Activated naive CD4-positive, alpha-beta T cell treated with Interleukin-2 at 50 U/mL for 16 hours (primary cell): ENCODE data around the gene PRKCZ.

Experiments
- DNase-seq: peaks from one replicate; pipeline ENCODE4 v3.0.0-alpha.2; 2020

Gene PRKCZ

DNA sequence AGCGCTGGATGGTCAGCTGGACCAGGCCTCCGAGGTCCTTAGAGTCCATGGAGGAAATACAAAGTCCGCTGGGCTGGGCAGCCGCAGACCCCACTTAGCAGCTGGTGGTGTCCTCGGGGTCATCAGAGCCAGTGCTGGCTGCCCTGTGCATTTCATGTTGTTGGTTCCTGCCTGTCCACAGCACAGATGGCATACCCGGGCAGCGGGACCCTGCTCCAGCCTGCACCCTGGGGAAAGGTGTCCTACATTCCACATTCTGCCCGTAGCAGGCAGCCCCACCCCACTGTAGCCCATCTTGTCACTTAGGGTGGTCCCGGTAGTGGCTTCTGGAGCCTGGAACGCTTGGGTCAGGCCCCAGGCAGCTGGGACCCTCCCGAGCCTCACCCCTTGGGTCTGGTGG lies 19.8 kb downstream of the PRKCZ start:
- no peak for DNase-seq

DNA sequence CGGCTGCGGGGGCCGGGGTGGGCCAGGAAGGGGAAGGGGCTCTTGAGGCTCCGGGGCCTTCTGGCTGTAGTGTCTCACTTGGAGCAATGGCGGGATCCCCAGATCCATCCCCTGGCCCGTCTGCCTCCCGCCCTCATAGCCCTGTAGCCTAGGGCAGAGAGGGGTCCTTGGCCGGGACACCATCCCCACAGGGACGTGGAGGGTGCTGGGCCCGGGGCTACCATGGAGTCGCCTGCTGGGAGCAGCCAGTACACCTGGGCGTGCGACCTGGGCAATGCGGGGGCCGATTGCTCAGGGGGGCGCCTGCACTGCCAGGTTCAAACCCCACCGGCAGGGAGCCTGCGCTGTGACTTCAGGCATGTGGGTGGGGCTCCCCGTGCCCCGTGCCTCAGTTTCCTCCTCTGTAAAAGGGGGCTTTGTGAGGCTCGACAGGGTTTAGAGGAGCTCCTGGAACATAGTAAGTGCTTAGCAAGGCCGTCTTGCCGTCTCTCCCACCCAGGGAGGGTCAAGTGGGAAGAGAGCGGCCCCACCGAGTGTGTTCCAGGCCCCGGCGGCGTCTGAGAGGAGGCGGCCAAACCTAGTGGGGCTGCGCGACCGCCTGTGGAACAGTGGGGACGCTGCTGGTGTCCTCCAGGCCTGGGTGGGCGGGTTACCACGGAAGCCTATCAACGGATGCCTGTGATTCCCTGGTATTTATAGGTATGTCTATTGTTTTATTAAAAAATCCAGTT lies 20.8 kb downstream of the PRKCZ start:
- no peak for DNase-seq

DNA sequence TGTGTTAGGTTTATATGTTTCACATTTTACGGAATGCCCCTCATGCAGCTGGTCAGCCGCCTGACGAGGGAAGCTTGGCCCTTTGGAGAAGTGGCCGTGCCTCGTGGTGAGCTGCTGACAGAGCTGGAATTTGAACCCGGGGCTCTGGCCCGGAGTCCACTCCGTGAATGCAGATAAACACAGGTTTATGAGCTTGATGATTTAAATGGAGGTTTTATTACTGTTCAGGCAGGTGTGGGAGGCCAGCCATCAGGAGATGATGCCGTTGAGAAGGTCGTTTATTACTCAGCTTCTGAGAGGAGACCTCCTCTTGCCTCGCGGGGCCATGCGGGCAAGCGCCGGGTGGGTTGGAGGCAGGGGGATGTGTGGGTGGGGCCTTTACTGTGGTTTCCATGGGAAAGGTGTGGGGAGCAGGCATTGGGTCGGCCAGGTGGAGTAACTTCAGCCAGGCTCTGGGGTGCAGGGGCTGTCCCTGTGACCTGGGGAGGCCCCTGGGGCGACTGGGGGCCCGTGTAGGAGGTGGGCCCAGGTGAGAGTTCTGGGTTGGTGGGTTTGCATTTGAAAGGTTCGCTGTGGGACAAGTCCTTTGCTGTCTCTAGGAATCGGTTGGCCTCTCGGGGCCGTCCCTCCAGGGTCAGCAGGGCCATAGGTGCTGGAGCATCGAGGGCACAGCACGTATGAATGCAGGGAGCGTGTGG lies 22.0 kb downstream of the PRKCZ start:
- no peak for DNase-seq

DNA sequence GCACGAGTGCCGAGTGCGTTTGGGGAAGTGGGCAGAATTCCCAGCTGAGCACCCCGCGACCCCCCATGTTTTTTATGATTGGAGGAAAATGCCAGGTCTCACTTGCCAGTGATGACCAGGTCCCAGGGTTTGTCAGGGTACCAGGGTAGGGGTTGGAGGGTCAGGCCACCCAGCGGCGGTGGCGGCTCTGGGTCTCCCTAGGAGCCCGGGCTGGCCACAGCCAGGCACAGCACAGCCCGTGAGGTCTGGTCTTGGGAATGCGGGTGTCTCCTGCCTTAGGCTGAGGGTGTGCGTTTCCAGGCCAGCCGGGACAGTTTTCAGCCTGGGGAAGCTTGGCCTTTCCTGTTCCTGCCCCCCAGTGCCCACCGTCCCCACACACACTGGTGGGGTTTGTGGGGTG lies 22.7 kb downstream of the PRKCZ start:
- DNase-seq = no peak

DNA sequence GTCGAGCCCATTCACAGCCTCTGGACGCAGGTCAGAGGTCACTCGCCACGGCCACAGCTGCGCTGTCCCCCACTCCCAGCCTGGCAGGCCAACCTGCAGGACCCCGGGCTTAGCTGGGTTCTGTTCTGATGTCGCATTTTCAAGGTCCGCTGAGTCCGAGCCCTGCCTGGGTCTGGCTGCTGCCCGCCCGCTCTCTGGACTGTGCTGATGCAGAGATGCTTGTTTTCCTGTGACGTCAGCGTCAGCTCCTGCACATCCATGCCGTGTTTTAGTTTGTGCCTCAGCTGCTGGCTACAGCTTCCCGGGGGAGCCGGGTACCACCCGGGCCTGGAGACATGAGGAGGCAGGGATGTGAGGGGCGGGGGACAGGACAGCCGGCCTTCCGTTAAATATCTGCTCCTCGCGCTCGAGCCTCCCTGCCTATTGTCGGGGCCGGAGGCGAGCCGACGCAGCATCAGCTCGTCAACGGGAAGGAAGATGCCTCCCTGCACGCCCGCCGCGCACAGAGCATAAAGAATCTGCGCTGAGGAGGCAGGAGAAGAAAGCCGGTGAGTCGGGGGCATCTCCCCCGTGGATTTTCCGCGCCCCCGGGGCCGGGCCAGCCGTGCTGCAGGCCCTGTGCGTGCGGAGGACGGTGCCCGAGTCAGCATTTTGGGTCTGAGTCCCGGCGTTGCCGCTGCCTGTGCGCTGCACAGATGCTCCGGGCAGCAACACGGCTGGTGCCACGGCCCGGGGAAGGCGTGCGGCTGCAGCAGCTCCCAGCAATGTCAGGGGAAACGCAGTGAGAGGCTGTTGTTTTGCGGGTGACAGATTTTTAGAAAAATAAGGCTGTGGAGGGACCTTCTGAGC lies 23.4 kb downstream of the PRKCZ start:
- DNase-seq = no peak

DNA sequence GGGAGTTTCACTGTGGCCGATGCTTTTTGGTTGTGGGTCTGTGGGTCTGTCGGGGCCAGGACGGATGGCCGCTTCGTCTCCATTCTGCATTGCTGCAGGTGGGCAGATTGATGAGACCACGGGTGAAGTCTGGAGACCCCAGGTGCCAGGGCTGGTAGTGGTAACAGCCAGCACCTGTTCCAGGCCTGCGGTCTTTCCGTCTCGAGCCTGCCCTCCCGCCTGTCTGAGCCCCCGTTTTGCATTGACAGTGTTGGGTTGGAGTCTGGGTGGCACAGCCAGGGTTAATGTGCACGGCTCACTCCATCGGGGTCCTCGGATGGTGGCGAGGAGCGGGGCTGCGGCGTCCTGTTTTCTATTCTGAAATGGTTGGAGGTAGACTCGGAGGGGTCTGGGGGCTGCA lies 24.2 kb downstream of the PRKCZ start:
- DNase-seq = no peak

DNA sequence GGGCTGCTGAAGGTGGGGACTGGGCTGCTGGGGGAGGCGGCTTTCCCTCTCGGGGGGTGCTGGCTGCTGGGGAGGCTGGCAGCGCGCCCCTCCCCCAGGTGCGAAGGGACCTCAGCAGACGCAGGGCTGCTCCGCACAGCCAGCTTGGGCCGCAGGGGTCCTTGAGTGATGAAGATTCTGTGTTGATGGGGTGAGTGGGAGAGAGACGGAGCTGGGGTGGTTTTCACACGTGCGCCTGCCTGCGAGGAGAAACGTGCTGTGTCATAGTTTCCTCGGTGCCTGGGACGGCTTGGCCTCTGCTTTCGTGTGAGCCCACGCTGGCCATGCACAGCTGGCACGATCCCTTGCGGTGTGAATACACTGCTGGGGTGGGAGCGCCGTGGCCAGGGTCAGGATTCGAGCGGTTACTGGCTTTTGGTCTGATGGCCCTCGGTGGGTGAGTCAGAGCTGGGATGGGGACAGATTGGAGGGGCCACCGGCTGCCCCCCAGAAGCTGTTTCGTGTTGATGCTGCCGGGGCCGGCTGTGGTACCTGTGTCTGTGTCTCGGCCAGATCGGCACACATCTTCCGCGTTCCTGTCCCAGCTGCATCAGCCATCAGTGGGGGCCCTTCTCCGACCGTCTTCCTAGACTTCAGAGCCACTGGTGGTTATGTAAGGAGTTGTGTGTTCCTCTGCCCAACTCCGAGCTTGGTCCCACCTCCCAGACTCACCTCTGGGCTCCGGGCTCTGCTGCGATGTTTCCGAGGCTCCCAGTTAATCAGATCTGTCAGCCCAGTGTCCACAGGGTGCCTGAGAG lies 24.9 kb downstream of the PRKCZ start:
- no peak for DNase-seq

DNA sequence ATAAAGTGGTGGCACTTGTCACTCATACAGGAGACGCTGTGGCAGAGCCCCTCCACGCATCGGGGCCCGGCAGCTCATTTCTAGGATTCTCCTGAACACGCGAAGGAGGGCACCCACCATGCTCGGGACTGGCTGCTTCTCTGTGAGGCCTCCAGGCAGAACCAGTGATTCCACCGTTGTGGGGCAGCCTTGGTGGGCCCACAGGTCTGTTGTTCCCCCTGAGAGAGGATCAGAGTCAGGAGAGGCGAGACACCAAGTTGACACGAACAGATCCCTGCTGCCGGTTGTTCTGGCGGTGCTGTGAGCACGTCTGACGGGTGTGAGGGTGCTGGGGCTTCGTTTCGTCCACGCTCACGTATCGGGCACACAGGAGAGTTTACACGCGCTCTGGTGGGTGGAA lies 26.6 kb downstream of the PRKCZ start:
- DNase-seq = no peak

DNA sequence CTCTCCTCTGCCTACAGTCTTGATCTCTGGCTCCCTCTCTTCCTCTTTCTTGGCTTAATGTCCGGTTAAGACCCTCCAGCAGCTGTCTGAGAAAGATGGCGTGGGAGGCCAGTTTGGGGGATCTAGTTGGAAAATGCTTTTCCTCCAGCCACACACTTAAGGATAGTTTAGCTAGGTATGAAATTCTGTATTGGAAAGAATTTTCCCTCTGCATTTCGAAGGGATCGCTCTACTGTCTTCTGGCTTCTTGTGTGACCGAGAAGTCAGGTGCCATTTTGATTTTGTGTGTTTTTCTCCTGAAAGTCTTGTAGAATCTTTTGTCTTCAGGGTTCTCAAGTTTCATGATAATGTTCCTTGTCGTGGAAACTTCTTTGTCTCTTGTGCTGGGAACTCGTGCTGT lies 28.0 kb downstream of the PRKCZ start:
- no peak for DNase-seq

DNA sequence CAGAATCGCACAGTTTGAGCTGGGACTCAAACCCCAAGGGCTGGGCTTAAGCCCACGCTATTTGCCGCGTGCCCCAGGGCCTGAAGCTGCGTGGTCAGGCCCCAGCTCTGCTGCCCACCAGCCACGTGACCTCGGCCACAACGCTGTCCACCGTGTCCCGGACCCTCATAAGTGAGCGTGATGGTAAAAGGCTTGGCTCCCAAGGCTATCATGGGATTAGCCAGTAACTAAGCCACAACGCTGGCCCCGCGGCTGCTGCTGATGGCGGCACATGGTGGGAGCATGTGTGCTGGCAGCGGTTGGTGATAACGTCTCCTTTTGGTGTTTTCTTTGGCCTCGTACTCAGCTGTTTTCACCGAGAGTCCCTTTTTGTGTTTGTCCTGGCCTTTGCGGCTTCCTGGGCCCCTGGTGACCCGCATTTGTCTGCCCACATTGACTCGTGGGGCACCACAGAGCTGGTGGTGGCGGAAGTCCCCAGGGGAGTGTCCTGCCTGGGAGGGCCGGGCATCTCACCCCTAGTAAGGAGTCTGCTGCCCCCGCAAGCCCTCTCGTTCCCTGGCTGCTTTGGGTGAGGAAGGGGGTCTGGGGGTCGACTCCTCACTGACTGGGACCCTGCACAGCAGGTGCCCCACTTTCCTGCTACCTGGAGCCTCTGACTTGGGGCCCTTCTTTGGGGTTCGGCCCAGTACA lies 29.3 kb downstream of the PRKCZ start:
- no peak for DNase-seq

DNA sequence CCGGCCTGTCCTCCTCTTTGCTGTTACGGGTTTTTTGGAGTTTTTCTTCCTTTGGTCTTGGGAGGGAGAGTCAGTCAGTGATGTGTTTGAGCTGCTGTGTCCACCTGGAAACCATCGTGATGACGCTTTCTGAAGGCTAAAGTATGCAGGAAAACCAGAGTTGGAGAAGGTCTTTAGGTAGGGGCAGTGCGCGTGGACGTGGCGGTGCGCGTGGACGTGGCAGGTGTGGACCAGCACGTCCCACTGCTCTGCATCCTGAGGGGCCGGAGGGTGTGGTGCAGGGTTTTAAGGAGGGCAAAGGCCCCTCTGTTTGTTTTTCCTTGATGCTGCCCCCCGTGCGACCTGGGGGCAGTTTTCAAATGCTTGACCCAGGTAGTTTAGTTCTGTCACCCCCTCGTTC lies 29.9 kb downstream of the PRKCZ start:
- DNase-seq = no peak

DNA sequence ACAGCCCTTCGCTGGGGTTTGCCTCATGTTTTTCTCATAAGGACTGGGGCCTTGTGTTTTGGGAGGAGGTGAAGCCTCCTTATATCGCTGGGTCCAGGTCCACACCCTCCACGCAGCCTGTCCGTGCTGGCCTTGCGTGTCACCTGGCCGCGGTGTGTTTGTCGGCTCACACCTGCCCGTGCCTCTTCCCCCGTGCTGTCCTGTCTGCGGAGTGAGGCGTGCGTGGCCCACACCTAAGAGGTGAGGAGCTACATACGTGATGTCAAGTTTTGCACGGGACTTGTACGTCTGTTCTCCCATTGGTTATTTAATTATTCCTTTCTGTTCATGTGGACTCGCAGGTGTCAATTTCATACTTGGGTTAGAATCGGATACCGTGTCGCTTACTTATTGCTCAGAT lies 30.7 kb downstream of the PRKCZ start:
- DNase-seq = no peak

DNA sequence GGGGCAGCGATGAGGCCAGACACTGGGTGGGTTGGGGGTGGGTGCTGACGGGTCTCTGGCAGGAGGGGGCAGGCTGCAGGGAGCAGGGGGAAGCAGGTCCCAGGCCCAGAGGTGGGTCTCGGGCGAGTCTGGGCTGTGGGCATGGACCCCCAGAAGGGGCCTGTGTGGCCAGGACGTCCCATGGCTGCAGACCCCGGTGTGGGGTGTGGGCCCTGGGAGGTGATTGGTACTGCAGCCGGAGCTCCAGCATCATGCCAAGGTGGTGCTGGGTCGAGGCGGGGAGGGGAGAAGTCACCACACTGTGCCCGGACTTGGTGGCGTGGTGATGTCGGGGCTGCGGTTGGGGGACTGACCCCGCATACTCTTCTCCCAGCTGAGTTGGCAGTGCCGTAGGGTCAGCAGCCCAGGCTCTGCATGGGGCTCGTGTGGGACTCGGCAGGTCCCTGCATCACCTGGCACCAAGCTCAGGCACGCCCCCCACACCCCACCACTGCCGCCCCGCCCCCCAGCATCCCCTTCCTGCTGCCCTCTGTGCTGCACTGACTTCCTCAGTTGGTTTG lies 31.2 kb downstream of the PRKCZ start:
- DNase-seq = no peak

DNA sequence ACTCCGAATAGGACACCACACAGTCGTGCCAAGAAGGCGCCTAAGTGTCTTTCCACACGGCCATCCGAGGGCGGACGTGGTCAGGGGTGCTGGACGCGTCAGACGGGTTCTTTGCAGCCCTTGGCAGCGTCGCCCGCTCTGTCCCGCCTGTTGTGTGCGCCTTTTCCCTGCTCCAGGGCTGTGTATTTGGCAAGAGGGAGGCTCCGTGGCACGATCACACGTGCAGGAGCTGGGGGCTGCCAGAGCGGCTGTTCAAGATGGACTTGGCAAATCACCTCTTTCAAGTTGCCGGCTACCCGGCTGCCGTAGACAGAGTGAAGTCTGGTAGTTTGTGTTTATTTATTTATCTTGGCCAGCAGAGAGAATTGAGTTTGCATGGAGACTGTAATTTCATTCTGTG lies 31.9 kb downstream of the PRKCZ start:
- no peak for DNase-seq

DNA sequence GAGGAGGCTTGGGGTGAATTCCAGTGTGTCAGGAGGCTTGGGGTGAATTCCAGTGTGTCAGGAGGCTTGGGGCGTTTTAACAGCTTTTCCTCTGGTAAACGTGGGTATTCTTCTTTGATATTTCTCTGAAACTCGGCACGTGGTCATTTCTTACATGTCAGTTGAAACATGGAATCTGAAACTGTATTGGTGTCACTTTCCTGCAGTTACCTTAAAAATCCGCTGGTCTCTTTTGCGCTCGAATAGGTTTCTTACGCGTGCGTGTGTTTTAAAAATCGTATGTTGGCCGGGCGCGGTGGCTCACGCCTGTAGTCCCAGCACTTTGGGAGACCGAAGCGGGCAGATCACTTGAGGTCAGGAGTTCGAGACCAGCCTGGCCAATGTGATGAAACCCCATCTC lies 33.5 kb downstream of the PRKCZ start:
- no peak for DNase-seq

DNA sequence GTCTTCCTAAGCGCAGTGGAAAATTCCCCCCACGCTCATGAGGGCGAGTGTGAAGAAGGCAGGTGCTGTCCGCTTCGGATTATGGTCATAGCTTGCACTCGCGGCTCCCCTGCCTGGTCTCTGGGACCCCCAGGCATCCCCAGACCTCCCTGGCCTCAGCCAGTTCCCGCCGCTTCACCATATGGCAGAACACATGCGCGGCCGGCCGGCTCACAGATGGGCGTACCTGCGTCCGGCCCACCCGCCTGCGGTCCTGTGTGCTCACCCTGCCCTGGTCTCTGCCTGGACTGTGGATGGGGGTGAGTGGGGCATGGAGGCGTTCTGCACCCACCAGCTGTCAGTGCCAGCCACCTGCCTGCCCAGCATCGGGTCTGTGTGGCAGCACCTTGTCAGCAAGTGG lies 34.1 kb downstream of the PRKCZ start:
- no peak for DNase-seq

DNA sequence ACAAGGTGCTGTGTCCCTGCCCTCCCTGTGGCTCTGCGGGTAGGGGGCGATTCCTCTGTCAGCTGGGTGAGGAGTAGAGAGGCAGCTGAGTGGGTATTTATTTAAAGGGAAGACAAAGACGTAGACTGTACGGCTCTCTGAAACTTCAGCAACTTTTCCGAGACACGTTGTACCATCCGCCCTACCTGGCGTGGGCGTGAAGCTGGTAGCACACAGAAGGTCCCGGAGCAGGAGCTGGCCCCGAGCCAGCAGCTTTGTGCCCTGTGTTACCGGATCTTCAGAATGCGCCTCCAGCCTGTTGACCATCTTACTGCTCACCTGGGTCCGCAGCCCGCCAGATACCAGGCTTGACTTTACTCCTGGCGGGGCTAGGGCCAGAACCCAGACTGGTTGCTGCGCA lies 34.9 kb downstream of the PRKCZ start:
- no peak for DNase-seq

DNA sequence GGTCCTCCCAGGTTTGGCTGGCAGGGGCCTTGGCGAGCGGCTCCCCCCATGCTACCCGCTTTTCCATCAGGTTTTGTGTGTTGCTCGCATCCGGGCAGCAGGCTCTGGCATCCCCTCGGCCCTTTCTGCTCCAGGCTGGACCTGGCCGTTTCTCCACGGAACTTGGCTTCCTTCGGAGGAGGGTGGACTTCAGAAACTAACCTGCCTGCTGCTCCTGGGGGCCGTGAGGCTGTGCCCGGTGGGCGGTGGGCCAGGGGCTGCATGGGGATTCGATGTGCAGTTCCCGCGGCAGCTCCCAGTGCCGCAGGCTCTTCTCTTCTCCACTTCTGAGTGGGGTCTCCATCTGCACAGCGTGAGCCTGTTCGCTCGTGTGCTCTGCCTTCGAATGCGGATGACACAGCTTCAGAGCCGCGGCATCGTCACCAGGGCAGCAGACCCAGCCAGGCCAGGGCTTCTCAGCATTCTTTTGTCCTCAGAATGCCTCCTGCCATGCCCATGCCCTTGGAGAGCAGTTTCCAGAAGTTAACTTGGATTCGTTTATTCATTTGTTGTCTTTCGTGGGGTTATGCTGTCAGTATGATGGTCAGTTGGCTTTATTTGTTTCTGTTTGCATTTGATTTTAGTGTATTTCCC lies 36.4 kb downstream of the PRKCZ start:
- DNase-seq = no peak

DNA sequence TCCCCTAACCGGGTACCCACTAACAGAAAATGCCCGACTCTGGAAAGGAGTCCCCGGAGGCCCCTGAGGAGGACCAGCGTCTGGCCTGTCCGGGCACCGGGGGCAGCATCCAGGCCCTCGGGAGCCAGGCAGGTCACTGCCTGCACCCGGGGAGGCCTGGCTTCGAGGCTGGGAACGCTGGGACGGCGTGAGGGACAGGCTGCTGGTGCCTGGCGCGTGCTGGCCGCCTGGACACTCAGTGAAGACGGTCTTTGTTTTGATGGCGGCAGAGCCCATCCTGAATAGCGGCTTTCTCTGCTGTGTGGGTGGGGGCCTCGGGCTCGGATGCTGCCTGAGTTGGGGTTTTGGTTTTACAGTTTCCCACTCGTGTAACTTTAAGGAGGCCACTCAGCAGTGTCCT lies 37.6 kb downstream of the PRKCZ start:
- no peak for DNase-seq

DNA sequence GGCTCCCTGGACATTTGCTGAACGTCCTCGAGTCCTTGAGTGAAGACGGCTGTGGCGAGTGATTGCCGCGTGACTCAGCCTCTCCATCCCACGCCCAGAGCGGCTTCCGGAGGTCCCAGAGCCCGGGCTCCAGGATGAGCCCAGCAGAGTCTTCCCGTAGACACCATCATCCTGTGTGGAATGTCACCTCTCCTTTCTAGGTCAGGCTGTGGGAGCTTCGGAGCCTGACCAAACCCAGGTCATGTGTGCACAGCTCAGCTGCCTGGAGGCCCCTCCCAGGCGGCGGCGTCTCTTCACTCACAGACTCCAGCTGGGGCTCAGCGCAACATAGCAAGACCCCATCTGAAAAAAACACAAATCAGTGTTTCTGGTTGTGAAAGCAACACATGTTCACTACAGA lies 38.2 kb downstream of the PRKCZ start:
- DNase-seq = no peak

DNA sequence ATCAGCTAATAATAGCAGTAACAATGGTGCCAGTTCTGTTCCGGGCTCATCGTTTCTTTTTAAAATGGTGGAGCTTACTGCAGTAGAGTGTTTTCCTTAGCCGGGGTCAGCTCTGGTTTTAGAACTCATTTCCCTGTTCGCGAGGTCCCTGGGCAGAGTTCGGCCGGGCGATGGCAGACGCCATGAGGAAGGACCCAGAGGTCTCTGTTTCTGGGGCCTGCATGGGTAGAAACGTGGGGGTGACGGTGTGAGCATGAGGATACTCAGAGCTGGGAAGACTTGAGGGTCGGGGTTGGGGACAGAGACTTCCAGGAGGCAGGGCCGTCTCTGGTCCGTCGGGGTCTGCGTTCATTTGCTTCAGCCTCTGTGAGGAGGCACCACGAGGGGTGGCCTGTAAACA lies 38.8 kb downstream of the PRKCZ start:
- no peak for DNase-seq
